Activated gamma-delta T cell treated with anti-CD3 and anti-CD28 coated beads, Interleukin-2, amount 50 U/mL, for 16 hours (primary cell): Measurements from ENCODE around the gene PARPBP.
"Not testable (repeated sequence)": the region's sequence is repeated elsewhere in the genome, so short reads cannot be mapped to it uniquely, and the experiment has no call there.

Source experiments
- DNase-seq: peaks from one replicate; pipeline ENCODE4 v3.0.0-alpha.2; 2020; ENCODE audit warnings: low read depth

Gene PARPBP, protein sequence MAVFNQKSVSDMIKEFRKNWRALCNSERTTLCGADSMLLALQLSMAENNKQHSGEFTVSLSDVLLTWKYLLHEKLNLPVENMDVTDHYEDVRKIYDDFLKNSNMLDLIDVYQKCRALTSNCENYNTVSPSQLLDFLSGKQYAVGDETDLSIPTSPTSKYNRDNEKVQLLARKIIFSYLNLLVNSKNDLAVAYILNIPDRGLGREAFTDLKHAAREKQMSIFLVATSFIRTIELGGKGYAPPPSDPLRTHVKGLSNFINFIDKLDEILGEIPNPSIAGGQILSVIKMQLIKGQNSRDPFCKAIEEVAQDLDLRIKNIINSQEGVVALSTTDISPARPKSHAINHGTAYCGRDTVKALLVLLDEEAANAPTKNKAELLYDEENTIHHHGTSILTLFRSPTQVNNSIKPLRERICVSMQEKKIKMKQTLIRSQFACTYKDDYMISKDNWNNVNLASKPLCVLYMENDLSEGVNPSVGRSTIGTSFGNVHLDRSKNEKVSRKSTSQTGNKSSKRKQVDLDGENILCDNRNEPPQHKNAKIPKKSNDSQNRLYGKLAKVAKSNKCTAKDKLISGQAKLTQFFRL

DNA sequence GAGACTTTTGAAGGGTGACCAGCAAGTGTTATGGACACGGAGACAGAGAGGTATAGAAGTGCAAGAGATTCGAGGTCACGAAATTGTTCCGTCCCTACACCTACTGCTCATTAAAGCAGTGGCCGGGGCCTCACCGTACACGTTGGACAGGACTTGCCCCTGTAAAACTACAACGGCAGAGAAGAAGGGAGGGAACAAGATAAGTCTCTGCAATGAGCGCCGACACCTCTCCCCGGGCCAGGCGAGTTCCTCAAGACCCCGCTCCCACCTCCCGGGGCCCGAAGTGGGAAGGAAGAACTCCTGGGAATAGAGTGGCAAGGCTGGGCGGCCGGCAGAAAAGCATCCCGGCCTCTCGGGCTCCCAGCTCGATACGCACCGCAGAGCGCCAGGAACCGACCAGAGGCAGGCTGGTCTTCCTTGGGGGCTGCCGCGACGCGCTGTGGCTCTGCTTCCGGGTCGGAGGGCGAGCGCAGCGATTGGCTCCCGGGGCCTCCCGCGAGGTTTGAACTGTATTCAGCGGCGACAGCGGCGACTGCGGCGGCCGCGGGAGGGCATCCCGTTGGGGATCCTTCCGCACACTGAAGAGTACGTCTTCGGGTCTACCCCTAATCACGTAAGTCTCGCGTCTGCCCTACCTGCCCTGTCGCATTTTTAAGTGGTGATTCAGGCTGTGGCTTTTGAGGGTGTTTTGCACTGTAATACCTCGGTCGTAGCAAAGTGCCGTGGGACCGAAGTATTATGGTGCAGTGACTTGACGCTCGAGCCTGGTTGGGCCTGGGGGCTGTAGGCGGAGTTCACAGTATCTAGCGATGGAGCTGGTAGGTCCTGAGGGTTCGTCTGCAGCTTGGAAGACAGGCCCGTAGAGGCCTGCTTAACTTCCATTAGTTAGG, at the start of gene PARPBP, which contains the start of gene NUP37:
PARPBP (plus strand) TSS at position 510 of the 890 bp plus-strand sequence. CDS start 3,706 bp downstream, outside the sequence.
NUP37 (minus strand) TSS at position 441 of the 890 bp plus-strand sequence. CDS start 1,596 bp downstream, outside the sequence.
- DNase-seq = peak; percentile 86

GRCh38 chr12:102072092-102072491, 47.9 kb upstream of the PARPBP start:
- DNase-seq = not testable (repeated sequence)

DNA sequence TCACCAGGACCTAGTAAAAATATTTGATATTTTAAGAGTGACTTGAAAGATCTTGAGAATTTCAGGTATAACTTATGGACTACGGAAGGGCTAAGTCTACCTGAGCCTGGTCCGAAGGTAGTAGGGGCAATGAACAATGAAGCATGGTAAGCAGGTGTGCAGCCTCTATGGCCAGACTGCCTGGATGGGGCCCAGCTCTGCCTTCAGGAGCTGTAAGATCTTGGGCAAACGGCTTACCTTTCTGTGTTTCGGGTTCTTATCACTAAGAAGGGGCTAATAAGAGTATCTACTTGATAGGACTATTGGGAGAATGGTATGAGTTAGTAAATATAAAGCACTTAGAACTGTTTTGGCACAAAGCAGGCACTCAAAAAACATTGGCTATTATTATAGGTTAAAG, 39.1 kb upstream of the PARPBP start:
- DNase-seq = no peak

GRCh38 chr12:102089228-102089835, 30.7 kb upstream of the PARPBP start:
- not testable (repeated sequence) for DNase-seq

DNA sequence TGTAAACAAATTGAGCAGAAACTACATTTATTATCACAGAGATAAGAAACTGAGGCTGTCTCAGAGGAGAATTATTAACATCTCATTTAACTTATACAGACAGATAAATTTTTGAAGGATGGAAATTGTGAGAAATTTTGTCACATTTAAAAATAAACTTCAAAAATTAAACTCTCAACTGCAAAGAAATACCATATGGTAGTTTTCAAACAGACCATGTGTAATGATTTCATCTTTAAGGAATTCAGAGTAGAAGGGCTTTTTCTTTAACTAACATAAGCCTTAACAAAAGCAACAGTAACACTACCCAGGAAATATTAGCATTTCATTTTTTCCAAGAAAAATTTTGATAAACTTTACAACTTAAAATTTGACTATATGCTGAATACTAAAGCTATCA, 26.7 kb upstream of the PARPBP start:
- DNase-seq = no peak

GRCh38 chr12:102095677-102096263, 24.2 kb upstream of the PARPBP start:
- no peak for DNase-seq

- no peak for DNase-seq
Observed at GRCh38 chr12:102096855-102097254, 23.1 kb upstream of the PARPBP start.

DNA sequence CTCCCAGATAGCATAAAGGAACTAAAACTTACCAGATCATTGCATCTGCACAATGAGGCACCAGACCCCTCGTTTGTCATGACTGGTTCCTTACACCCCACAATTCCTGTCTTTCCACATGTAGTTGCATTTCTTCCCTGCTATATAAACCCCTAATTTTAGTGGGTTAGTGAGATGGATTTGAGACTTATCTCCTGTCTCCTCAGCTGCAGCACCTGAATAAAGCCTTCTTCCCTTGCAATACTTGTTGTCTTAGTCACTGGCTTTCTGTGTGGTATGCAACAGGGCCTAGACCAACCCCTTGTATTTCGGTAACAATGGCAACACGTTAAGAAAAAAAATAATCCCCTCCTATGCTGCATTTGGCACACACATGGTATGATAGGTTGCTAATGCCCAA, 13.1 kb upstream of the PARPBP start:
- DNase-seq = no peak

DNA sequence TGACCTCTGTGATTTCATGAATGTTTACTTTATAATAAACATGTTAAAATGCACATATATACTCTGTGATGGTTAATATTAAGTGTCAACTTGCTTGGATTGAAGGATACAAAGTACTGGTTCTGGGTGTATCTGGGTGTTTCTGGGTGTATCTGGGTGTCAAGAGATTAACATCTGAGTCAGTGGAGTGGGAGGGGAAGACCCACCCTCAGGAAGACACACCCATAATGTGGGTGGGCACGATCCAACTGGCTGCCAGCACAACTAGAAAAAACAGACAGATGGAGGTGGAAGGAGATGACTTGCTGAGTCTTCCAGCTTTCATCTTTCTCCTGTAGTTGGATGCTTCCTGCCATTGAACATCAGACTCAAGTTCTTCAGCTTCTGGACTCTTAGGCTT, 12.0 kb upstream of the PARPBP start:
- no peak for DNase-seq

- no peak for DNase-seq
Observed at GRCh38 chr12:102110782-102111181, 9.2 kb upstream of the PARPBP start.

DNA sequence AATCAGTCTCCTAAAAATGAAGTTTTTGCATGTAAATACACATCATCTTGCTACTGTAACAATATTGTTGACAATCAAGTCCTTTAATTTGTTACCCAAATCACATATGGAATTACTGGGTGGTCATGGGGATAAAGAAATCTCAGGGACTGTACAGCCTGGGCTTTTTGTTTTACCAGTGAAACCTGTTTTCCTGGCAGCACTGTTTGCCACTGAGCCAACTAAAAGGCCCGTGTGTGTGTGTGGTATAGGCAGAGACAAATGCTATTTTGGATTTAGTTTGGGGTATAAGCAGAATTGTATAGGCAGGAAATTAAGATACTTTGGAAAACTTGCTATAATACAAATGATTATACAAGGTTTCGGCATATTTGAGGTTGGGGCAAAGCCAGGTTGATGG, 5.8 kb upstream of the PARPBP start:
- no peak for DNase-seq

DNA sequence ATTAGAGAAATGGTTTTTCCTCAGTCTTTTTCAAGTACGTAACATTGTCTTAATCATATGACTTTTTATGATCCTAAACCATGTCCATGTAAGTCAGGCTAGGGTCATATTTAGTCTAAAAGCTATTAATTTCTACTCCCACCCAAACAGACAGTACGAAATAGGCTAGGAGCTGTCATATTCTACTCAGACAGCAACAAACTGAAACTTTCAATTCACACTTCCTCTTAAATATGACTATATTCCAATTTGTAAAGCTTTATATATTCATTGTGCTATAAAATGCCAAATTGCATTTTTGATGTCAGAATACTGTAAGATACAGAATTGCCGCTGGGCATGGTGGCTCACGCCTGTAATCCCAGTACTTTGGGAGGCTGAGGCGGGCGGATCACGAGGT, 3.6 kb upstream of the PARPBP start:
- DNase-seq = no peak

GRCh38 chr12:102118874-102119273, 1.1 kb upstream of the PARPBP start:
- no peak for DNase-seq

DNA sequence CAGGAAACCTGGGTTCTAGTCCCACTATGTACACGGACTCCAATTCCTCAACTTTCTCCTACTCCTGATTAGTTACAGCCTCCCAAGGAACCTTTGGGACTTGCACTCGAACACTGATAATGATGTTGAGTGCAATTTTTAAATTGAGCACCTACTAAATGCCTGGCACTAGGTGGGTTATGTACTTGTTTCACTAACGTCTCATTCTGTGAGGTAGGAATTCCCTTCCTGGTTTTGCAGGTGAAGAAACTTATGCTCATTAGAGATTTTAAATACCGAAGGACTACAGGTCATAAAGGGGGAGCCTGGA, 536 bp downstream of the PARPBP start:
- no peak for DNase-seq

DNA sequence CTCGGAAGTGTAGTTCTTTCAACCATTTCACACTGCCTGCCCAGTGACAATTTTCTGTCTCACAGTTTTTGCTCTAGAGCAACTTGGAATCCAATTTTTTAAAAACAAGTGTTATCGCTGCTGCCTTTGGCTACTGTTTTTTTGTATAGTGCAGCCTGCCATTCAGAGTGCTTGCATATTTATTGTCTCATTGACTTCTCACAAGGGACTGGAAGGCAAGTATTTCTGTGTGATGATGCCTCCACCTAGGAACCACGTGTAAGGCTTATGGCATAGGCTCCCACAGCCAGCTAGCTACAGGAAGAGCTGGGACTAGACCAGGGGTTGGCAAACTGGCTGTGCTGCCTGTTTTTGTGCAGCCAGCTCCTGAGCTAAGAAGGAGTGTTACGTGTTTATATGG, 903 bp downstream of the PARPBP start:
- no peak for DNase-seq

DNA sequence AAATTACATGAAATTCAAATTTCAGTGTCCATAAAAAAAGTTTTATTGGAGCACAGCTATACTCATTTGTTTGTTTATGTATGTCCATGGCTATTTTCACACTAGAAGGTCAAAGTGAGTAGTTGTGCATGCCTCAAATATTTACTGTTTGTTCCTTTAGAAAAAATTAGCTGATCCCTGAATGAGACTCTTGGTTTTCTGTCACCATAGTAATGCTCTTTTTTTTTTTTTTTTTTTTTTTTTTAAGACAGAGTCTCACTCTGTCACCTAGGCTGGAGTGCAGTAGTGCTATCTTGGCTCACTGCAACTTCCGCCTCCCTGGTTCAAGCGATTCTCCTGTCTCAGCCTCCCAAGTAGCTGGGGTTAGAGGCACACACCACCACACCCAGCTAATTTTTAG, 1.3 kb downstream of the PARPBP start:
- DNase-seq = not testable (repeated sequence)

GRCh38 chr12:102130720-102131119, 10.7 kb downstream of the PARPBP start:
- not testable (repeated sequence) for DNase-seq

GRCh38 chr12:102131442-102131841, 11.5 kb downstream of the PARPBP start:
- not testable (repeated sequence) for DNase-seq

DNA sequence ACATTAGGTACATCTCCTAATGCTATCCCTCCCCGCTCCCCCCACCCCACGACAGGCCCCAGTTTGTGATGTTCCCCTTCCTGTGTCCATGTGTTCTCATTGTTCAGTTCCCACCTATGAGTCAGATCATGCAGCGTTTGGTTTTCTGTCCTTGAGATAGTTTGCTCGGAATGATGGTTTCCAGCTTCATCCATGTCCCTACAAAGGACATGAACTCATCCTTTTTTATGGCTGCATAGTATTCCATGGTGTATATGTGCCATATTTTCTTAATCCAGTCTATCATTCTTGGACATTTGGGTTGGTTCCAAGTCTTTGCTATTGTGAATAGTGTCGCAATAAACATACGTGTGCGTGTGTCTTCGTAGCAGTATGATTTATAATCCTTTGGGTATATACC, 17.6 kb downstream of the PARPBP start:
- DNase-seq = not testable (repeated sequence)

- not testable (repeated sequence) for DNase-seq
Observed at GRCh38 chr12:102142866-102143373, 22.9 kb downstream of the PARPBP start.

DNA sequence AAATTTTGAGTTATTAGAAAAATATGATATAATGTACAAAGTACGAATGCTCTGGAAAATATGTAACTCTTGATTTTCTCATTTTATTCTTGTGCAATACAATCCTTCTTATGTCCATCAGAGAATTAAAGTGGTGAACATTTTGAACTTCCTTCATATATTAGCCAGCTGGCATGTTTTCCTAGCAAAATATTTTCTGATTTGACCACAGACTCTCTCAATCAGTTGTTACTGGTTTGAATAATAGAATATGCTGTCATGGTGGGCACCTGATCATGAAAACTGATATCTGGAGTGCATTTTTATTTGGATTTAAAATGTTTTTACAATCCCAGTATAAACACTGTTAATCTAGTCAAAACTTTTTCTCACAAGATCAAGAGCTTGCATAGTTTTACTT, 24.2 kb downstream of the PARPBP start:
- DNase-seq = no peak
